ENCODE data around the gene SCFD2.
A peak's percentile ranks its signal among the peaks of the same experiment; 100 is the strongest.
"Not testable (repeated sequence)": the region's sequence is repeated elsewhere in the genome, so short reads cannot be mapped to it uniquely, and the experiment has no call there.

The SCFD2 gene

DNA sequence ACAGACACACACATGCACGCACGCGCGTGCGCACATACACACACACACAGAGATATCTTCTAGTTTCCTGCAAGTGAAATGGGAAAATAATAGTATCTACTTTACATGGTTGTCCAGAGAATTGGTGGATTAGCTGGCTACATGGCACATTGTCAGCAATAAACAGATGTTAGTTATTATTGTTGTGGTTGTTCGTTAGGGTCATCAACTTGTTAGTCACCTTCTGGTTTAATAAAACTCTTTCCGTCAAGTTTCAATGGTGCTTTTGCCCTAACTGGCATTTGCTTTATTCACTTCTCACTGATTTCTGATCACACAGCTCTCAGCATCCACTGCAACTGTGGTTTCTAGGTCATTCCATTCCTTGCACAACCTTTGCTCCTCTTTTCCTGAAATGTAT, 529.2 kb downstream of the SCFD2 start:
- no peak for DNase-seq (ENCODE audit: low read depth)
- TF ChIP-seq, protein P1, sequence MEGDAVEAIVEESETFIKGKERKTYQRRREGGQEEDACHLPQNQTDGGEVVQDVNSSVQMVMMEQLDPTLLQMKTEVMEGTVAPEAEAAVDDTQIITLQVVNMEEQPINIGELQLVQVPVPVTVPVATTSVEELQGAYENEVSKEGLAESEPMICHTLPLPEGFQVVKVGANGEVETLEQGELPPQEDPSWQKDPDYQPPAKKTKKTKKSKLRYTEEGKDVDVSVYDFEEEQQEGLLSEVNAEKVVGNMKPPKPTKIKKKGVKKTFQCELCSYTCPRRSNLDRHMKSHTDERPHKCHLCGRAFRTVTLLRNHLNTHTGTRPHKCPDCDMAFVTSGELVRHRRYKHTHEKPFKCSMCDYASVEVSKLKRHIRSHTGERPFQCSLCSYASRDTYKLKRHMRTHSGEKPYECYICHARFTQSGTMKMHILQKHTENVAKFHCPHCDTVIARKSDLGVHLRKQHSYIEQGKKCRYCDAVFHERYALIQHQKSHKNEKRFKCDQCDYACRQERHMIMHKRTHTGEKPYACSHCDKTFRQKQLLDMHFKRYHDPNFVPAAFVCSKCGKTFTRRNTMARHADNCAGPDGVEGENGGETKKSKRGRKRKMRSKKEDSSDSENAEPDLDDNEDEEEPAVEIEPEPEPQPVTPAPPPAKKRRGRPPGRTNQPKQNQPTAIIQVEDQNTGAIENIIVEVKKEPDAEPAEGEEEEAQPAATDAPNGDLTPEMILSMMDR (conservative IDR thresholded peaks at IDR 0.05; ENCODE audit: low read depth, low read length), result no peak
- no peak overlapping the region for H3K4me3 ChIP-seq (ENCODE audit: low read length)

DNA sequence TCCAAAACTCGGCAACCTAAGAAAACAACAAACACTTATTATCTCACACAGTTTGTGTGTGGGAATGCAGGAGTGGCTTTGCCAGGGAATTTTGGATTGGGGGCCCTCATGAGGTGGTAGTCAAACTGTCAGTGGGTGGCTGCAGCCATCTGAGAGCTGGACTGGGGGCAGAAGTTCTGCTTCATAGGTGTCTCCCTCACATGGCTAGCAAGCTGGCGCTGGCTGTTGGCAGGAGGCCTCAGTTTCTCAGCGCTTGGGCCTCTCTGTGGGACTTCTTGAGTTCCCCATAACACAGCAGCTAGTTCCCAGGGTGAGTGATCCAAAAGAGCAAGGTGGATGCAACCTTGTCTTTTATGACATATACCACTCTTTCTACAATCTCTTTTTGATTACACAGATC, 529.7 kb downstream of the SCFD2 start:
- TF ChIP-seq, protein P1 (conservative IDR thresholded peaks at IDR 0.05; ENCODE audit: low read depth, low read length), result no peak
- H3K4me3 ChIP-seq (ENCODE audit: low read length), result no peak overlapping the region
- DNase-seq (ENCODE audit: low read depth), result no peak

DNA sequence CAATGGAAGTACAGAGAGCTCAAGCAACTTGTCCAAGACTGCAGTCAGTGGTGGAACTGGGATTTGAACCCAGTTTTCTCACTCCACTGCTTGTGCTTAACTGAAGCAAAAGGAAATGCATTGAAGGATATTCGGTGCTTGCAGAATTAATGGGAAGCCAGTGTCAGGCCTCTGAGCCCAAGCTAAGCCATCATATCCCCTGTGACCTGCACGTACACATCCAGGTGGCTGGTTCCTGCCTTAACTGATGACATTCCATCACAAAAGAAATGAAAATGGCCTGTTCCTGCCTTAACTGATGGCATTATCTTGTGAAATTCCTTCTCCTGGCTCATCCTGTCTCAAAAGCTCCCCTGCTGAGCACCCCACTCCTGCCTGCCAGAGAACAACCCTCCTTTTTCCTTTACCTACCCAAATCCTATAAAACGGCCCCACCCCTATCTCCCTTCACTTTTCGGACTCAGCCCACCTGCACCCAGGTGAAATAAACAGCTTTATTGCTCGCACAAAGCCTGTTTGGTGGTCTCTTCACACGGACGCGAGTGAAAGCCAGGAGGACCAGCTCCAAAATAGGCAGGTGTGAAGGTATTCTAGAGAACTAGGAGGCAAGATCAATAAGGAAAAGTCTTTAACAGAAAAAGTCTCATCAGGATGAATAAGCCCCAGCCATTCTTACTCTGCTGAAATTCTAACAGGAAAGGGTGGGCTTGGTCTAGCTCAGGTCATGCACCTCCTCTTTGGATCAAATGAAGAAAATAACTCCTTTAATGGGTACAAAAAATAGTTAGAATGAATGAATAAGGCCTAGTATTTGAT, 531.0 kb downstream of the SCFD2 start:
- not testable (repeated sequence) for DNase-seq (ENCODE audit: low read depth); H3K4me3 ChIP-seq (ENCODE audit: low read length)

DNA sequence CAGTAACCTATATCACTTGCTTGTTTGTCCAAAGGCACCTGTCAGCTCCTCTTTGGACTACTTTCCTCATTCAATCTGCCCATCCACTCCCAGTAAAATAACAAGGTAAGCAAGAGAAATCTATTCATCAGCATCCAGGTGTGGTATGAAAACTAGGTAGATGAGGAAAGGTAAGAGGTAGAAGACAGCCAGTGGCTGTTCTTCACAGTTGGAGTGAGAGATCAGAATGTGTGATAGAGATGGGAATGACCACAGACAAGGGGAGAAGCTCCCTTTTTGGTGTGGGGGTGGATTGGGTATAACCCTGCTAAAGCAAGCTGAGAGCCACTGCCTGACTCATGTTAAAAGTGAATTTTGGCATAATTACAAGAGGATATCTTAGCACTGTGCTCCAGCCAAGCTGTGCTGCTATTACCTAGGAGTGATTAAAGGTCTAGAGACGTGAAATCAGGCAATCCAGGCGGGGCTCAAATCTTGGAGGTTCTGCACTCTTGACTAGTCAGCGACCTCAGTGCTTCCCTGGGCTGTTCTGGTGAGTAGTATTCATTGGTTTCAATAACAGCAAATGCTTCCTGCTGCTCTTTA, 531.8 kb downstream of the SCFD2 start:
- DNase-seq (ENCODE audit: low read depth), result peak; percentile 43
- TF ChIP-seq, protein P1 (conservative IDR thresholded peaks at IDR 0.05; ENCODE audit: low read depth, low read length), result no peak
- H3K4me3 ChIP-seq (ENCODE audit: low read length), result no peak overlapping the region

DNA sequence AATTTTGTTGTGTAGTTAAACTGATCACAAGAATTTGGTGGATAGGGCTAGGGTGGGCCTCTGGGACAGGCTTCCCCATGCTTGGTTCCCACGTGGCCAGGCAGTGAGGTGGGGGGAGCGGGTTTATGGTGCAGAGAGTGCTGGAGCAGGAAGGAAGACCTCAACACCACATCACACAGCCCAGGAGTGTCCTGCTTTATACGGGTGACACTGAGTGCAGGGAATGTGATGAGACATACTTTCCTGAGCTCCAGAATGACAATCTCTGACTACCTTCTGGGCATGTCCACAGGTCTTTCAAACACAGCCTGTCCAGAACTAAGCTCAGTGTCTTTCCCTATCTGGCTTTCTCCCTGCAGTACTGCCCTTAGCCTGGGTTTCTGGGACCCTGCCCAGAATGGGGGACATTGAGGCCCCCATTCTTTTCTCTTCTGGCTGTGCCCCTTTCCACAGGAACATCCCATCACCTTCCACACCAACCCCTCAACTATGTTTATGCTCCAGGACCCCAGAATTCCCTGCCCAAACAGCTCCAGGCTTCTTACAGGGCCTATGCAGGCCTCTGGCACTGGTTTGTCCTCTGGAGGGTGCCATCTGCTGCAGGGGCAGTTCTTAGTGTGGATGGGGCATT, 540.3 kb downstream of the SCFD2 start:
- no peak for DNase-seq (ENCODE audit: low read depth)
- TF ChIP-seq, protein P1 (conservative IDR thresholded peaks at IDR 0.05; ENCODE audit: low read depth, low read length), result no peak
- H3K4me3 ChIP-seq (ENCODE audit: low read length), result no peak overlapping the region

DNA sequence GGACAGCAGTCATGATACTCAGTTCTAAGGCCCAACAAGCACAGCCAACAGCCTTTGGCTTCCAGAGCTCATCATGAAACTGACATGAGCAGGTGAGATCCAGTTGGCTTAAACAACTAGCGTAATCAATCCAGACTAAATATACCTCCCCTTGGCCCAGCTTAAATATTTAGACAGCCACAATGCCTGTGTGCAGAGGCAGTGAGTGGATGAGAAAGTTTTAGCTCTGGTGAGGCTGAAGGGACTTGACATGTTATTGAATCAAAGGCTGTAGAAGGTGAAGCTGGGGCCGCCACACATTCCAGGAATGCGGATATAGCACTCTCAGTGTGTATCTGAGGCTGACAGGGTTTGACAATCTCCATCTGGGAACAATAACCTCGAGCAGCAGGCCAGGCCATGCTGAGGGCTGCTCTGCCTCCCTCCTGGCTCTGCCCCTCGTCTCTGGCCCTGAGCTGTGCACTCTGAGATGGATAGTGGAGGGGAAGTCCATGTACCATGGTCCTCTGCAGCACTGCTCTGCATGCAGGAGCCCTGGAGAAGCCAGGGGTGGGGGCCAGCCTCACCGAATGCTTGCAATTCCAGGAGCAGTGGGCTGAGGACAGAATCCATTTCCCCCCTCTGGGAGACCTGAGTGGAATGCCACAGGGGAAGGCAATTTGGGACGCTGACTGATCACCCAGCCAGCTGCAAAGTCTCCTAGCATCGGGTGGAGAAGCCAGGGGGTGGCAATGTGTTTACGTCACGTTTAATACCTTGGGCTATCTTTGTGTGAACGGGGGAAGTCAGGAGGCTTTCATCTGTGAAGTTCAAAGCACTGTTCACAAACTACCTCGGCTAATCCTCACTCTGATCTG, 541.0 kb downstream of the SCFD2 start:
- H3K4me3 ChIP-seq (ENCODE audit: low read length), result no peak overlapping the region
- DNase-seq (ENCODE audit: low read depth), result peak; percentile 91
- TF ChIP-seq, protein P1 (conservative IDR thresholded peaks at IDR 0.05; ENCODE audit: low read depth, low read length), result no peak

DNA sequence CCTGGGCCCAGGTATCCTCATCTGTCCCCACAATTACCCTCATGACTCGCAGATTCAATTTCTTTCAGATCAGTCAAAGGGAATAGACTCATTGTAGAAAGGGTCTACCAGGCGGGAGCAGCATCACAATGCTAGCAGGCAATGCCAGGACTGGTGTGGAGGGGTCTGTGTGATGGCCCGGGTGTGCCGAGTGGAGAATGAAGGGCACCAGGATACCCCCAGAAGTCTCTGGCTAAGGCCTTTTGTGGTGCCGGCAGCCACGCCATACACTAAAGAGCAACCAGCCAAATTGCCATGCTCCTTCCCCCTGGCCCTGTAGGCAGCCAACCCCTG, 541.6 kb downstream of the SCFD2 start:
- TF ChIP-seq, protein P1 (conservative IDR thresholded peaks at IDR 0.05; ENCODE audit: low read depth, low read length), result no peak
- DNase-seq (ENCODE audit: low read depth), result no peak
- H3K4me3 ChIP-seq (ENCODE audit: low read length), result no peak overlapping the region

Data from retinal pigment epithelial cell (primary cell).